ENCODE results near the gene C10orf71.

Gene C10orf71

GRCh38 chr10:49285232-49285631, 13.7 kb upstream of the C10orf71 start:
- Histone ChIP-seq H3K79me2 (ENCODE audit: insufficient read depth, low read length) (no peaks in the 10 kb centered on the region), H3K9ac (ENCODE audit: low read length) (no peak overlapping the region), H3K27me3 (ENCODE audit: insufficient read depth, low read length) (peaks cover 6% of the 10 kb centered on the region; the same call in 1 of the 2 replicates), H3K27ac (ENCODE audit: low read depth, low read length, poor library complexity, severe bottlenecking) (no peak overlapping the region), H3K9me3 (ENCODE audit: low read length) (no peaks in the 10 kb centered on the region), H3K4me2 (ENCODE audit: low read length) (no peak overlapping the region), H2AFZ (ENCODE audit: low read length) (no peak overlapping the region), H3K36me3 (ENCODE audit: insufficient read depth, low read length) (no peaks in the 10 kb centered on the region), H3K4me1 (ENCODE audit: insufficient read depth, low read length, severe bottlenecking) (no peaks in the 10 kb centered on the region), H4K20me1 (ENCODE audit: insufficient read depth, low read length) (no peaks in the 10 kb centered on the region), H3K9me2 (ENCODE audit: low read depth, low read length) (no peaks in the 10 kb centered on the region), H3K4me3 (ENCODE audit: low read depth, low read length, poor library complexity, severe bottlenecking) (no peak overlapping the region), H3F3A (ENCODE audit: insufficient read depth, low read length) (no peaks in the 10 kb centered on the region)
- TF ChIP-seq EZH2 (IDR thresholded peaks at IDR 0.05; ENCODE audit: borderline replicate concordance, low read length): no peak
- no peak for TF ChIP-seq CTCF (IDR thresholded peaks at IDR 0.05; ENCODE audit: low read length)

- H3K27ac ChIP-seq (ENCODE audit: low read depth, low read length, poor library complexity, severe bottlenecking): no peak overlapping the region
- TF ChIP-seq CTCF (IDR thresholded peaks at IDR 0.05; ENCODE audit: low read length) (no peak), EZH2 (IDR thresholded peaks at IDR 0.05; ENCODE audit: borderline replicate concordance, low read length) (no peak)
- H3K4me3 ChIP-seq (ENCODE audit: low read depth, low read length, poor library complexity, severe bottlenecking): no peak overlapping the region
- H3K79me2 ChIP-seq (ENCODE audit: insufficient read depth, low read length): no peaks in the 10 kb centered on the region
- no peak overlapping the region for H3K9ac ChIP-seq (ENCODE audit: low read length)
- H3K36me3 ChIP-seq (ENCODE audit: insufficient read depth, low read length): no peaks in the 10 kb centered on the region
- no peak overlapping the region for H3K4me2 ChIP-seq (ENCODE audit: low read length)
- H3K4me1 ChIP-seq (ENCODE audit: insufficient read depth, low read length, severe bottlenecking): no peaks in the 10 kb centered on the region
- H2AFZ ChIP-seq (ENCODE audit: low read length): no peak overlapping the region
- no peaks in the 10 kb centered on the region for H3K9me2 ChIP-seq (ENCODE audit: low read depth, low read length)
- no peaks in the 10 kb centered on the region for H4K20me1 ChIP-seq (ENCODE audit: insufficient read depth, low read length)
- H3F3A ChIP-seq (ENCODE audit: insufficient read depth, low read length): no peaks in the 10 kb centered on the region
- H3K27me3 ChIP-seq (ENCODE audit: insufficient read depth, low read length): peaks cover 6% of the 10 kb centered on the region; the same call in 1 of the 2 replicates
- no peaks in the 10 kb centered on the region for H3K9me3 ChIP-seq (ENCODE audit: low read length)
Observed at GRCh38 chr10:49286686-49287085, 12.3 kb upstream of the C10orf71 start.

- Histone ChIP-seq H3K9ac (ENCODE audit: low read length) (no peak overlapping the region), H3K9me2 (ENCODE audit: low read depth, low read length) (no peaks in the 10 kb centered on the region)
- TF ChIP-seq EZH2 (IDR thresholded peaks at IDR 0.05; ENCODE audit: borderline replicate concordance, low read length) (no peak), CTCF (IDR thresholded peaks at IDR 0.05; ENCODE audit: low read length) (no peak)
Observed at GRCh38 chr10:49287689-49288340, 11.2 kb upstream of the C10orf71 start.

More at GRCh38 chr10:49287689-49288340, 11.2 kb upstream of the C10orf71 start:
- Histone ChIP-seq H3F3A (ENCODE audit: insufficient read depth, low read length) (no peaks in the 10 kb centered on the region), H2AFZ (ENCODE audit: low read length) (no peak overlapping the region), H3K27ac (ENCODE audit: low read depth, low read length, poor library complexity, severe bottlenecking) (no peak overlapping the region), H3K27me3 (ENCODE audit: insufficient read depth, low read length) (peaks cover 6% of the 10 kb centered on the region; the same call in 1 of the 2 replicates), H3K4me1 (ENCODE audit: insufficient read depth, low read length, severe bottlenecking) (no peaks in the 10 kb centered on the region), H3K4me3 (ENCODE audit: low read depth, low read length, poor library complexity, severe bottlenecking) (no peak overlapping the region), H3K4me2 (ENCODE audit: low read length) (no peak overlapping the region), H3K36me3 (ENCODE audit: insufficient read depth, low read length) (no peaks in the 10 kb centered on the region), H3K9me3 (ENCODE audit: low read length) (no peaks in the 10 kb centered on the region), H4K20me1 (ENCODE audit: insufficient read depth, low read length) (no peaks in the 10 kb centered on the region), H3K79me2 (ENCODE audit: insufficient read depth, low read length) (no peaks in the 10 kb centered on the region)

Measured in OCI-LY1 (cell line).